HG03175 (cell line): ENCODE measurements around the gene NEK8.

Source experiments
- ATAC-seq: cut with Tn5 transposase; IDR thresholded peaks from one replicate; pipeline ENCODE4 v1.9.1; 2021; ENCODE audit warnings: mild to moderate bottlenecking, moderate library complexity; ENCODE audit not compliant: unreplicated experiment

NEK8 gene

GRCh38 chr17:28744104-28744971 lies 15.8 kb downstream of the NEK8 start:
- peak; percentile 33 for ATAC-seq

- no peak for ATAC-seq
Observed at GRCh38 chr17:28744972-28745785, 16.6 kb downstream of the NEK8 start.

GRCh38 chr17:28745786-28746411 lies 17.3 kb downstream of the NEK8 start:
- no peak for ATAC-seq

GRCh38 chr17:28746611-28747050 lies 18.0 kb downstream of the NEK8 start:
- ATAC-seq = no peak

- ATAC-seq = no peak
Observed at GRCh38 chr17:28747051-28747691, 18.6 kb downstream of the NEK8 start.

- no peak for ATAC-seq
Observed at GRCh38 chr17:28747801-28748750, 19.5 kb downstream of the NEK8 start.

GRCh38 chr17:28748852-28749515 lies 20.4 kb downstream of the NEK8 start:
- no peak for ATAC-seq

- no peak for ATAC-seq
Observed at GRCh38 chr17:28749516-28750177, 21.1 kb downstream of the NEK8 start.

GRCh38 chr17:28750178-28751047 lies 21.8 kb downstream of the NEK8 start:
- ATAC-seq = peak; percentile 69

- ATAC-seq = no peak
Observed at GRCh38 chr17:28751600-28752366, 23.2 kb downstream of the NEK8 start.

- no peak for ATAC-seq
Observed at GRCh38 chr17:28755486-28755885, 26.9 kb downstream of the NEK8 start.

GRCh38 chr17:28756049-28756804 lies 27.6 kb downstream of the NEK8 start:
- no peak for ATAC-seq

- ATAC-seq = no peak
Observed at GRCh38 chr17:28758411-28759121, 30.0 kb downstream of the NEK8 start.

GRCh38 chr17:28759256-28759865 lies 30.8 kb downstream of the NEK8 start:
- ATAC-seq = no peak
